Cardiac muscle cell (in vitro differentiated cells and primary cell): ENCODE data around the gene RDX. TPM values are rescaled to one million over a fixed set of nuclear protein-coding genes. Genes with fewer than 3 reads are reported as not detected.

Experiments used
- DNase-seq, 2 donors: peaks; one replicate each; pipeline versions ENCODE4 v3.0.0 to v3.0.0-alpha.2; 2010 to 2017; ENCODE audit warnings: low read depth in 1 of 2, low spot score in 1 of 2
- H3K27ac ChIP-seq: fragments of 200-600 bp; sonication (generic); 2 replicates; pipeline ENCODE4 v1.5.1; 2016
- H3K27me3 ChIP-seq: fragments of 200-600 bp; sonication (generic); 2 replicates; pipeline ENCODE4 v1.6.0; 2016; ENCODE audit warnings: control low read depth
- H3K36me3 ChIP-seq: fragments of 200-600 bp; sonication (generic); 2 replicates; pipeline ENCODE4 v1.5.1; 2016; ENCODE audit warnings: control low read depth
- H3K4me1 ChIP-seq: fragments of 200-600 bp; sonication (generic); 2 replicates; pipeline ENCODE4 v1.8.1; 2017; ENCODE audit warnings: low read depth, mild to moderate bottlenecking, mixed run types
- H3K4me3 ChIP-seq: fragments of 200-600 bp; sonication (generic); 2 replicates; pipeline ENCODE4 v1.5.1; 2016; ENCODE audit warnings: mild to moderate bottlenecking
- H3K9me3 ChIP-seq: fragments of 200-600 bp; sonication (generic); 2 replicates; pipeline ENCODE4 v1.5.1; 2017; ENCODE audit warnings: low read depth, mild to moderate bottlenecking, control low read depth
- polyA plus RNA-seq: library from polyadenylated mRNA; unstranded; fragments of >200 nt; fragmentation: Nextera tagmentation; extraction: Ambion mirVana; gene quantifications from 2 replicates; pipeline ENCODE4 v1.2.1, GENCODE V29; 2016
- total RNA-seq: library from RNA; depleted of rRNA; stranded (reverse); fragments of >200 nt; gene quantifications from 2 replicates; pipeline ENCODE4 v1.2.3, GENCODE V29; 2016
- TF ChIP-seq, protein P1 (sequence below): IDR thresholded peaks from 2 replicates; pipeline ENCODE4 v1.5.1; 2012; ENCODE audit warnings: low read depth, mild to moderate bottlenecking, low read length

Gene RDX
- total and polyA plus RNA-seq, 2 experiments from 2014 or later = 96.3 to 204 TPM

DNA sequence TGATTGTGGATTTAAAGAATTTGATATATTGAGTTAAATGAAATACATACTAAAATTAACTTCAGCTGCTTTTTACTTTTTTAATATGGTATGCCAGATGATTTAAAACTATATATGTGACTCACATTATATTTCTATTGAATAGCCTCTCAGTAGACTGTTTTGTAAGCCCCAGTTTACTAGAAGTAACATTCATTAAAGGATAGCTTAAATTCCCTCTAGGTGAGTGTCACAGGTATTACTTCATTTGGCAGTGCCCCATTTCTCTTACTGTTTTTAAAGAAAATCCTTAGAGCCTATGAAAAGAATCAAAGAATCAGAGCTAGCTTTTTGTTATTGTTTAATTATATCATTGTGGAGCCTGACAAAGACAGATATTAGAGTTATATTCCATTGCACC is 154.6 kb downstream of the RDX start:
- Histone ChIP-seq H3K4me1 (no peaks in the 10 kb centered on the region), H3K9me3 (no peaks in the 10 kb centered on the region), H3K4me3 (no peak overlapping the region), H3K27ac (no peak overlapping the region), H3K27me3 (no peaks in the 10 kb centered on the region), H3K36me3 (peaks cover 2% of the 10 kb centered on the region)
- TF ChIP-seq, protein P1, sequence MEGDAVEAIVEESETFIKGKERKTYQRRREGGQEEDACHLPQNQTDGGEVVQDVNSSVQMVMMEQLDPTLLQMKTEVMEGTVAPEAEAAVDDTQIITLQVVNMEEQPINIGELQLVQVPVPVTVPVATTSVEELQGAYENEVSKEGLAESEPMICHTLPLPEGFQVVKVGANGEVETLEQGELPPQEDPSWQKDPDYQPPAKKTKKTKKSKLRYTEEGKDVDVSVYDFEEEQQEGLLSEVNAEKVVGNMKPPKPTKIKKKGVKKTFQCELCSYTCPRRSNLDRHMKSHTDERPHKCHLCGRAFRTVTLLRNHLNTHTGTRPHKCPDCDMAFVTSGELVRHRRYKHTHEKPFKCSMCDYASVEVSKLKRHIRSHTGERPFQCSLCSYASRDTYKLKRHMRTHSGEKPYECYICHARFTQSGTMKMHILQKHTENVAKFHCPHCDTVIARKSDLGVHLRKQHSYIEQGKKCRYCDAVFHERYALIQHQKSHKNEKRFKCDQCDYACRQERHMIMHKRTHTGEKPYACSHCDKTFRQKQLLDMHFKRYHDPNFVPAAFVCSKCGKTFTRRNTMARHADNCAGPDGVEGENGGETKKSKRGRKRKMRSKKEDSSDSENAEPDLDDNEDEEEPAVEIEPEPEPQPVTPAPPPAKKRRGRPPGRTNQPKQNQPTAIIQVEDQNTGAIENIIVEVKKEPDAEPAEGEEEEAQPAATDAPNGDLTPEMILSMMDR = no peak
- no peak for DNase-seq

DNA sequence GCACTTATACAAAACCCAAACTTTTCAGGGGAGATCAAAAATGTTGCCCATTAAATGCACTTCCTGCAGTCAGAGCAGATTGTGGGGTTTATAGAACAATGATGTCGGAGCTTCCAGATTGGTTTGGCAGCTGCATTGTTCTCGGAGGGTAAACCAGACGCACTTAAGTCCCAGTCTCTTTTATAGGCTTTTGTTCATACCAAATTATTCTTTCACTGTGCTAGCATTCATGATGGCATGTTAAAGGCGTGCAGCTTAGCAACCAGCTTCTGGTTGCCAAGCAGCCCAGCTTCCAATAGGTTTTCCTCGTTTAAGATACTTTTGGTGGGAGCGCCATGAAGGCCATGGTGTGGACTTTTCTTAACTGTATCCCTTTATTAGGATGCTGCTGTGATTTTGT is 162.3 kb downstream of the RDX start:
- H3K9me3 ChIP-seq = no peaks in the 10 kb centered on the region

DNA sequence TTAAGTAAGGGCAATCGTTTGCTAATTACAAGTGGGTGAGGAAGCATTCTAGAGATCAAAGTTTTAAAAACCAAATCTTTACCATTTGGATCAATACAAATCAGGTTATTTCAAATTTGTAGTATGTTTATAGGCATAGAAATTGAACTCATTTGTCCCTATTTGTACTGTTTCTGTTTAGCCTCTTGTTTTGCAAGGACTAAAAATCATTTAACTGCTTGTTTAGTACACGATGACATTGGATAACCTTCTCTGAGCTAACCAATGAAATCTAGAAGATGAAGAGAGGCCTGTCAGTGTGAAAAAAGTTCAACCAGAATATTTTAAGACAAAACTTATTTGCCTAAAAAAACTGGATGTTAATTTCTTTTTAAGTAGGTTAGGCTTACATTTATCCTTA is 163.3 kb downstream of the RDX start:
- TF ChIP-seq, protein P1 = no peak
- Histone ChIP-seq H3K36me3 (no peaks in the 10 kb centered on the region), H3K4me3 (no peak overlapping the region), H3K27me3 (no peaks in the 10 kb centered on the region), H3K27ac (no peak overlapping the region), H3K4me1 (peaks cover 3% of the 10 kb centered on the region), H3K9me3 (no peaks in the 10 kb centered on the region)
- DNase-seq = no peak

More for the DNA sequence above, 162.3 kb downstream of the RDX start:
- H3K27me3 ChIP-seq = no peaks in the 10 kb centered on the region
- no peaks in the 10 kb centered on the region for H3K4me1 ChIP-seq
- TF ChIP-seq, protein P1 = no peak
- no peaks in the 10 kb centered on the region for H3K36me3 ChIP-seq
- no peak overlapping the region for H3K27ac ChIP-seq
- DNase-seq = peak in 1 of 2 donors; percentile 26
- no peak overlapping the region for H3K4me3 ChIP-seq

DNA sequence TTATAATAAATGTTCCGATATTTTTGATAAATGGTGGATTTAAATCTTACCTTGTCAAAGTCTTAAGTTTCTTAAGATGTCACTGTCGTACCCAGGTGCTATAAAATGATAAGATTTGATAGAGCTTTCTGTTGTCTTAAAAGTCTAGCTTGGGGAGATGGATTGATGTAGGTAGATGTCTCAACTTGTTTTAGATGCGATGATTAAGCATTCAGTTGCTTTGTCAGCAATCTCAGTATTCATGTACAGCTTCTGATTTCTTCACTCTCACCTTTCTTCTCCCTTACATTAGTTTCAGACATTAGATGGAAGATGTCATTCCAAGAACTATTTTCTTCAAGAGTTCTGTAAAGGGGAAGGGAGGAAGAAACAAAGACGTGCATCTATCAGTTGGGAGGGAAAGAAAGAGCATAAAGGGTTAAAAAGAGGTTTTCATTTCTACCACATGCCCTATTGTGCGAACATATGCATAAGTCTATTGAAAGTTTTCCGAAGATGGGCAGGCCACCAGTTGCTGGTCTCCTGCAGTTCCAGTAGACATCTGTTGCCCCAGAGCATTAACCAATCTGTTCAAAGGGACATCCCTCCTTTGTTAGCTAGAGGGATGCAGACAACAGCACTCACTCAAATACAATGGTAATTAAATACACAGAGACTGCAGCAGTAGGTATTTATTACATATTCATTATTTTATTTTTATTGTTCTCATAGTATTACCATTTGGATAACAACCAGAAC is 164.9 kb downstream of the RDX start:
- Histone ChIP-seq H3K4me1 (peaks cover 12% of the 10 kb centered on the region), H3K27ac (no peak overlapping the region)

DNA sequence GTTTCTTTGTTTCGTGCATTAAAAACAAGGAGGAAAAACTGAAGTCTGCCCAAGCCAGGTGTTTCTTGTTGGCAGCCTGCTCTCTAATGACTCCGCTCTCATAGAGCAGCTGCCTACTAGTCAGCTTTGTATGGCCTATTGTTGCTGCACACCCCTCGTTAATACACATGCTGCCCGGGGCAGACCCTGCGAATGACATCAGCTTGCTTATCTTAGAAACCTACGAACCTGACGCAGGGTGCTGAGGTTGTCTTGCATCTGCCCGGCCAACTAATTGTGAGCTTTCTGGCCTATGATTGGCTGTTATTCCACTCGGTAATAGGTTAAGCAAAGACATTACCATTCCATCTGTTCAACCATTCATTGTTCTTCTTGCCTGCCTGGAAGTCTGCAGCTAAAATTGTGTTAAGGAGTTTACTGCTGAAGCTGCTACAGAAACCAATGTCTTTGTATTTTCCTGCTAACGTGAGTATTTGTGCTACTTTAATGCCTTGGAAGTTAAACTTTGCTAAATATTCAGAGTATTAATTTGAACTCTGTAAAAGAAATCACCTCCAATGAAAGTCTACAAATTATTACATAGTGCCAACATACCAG is 165.7 kb downstream of the RDX start:
- Histone ChIP-seq H3K4me3 (no peak overlapping the region), H3K36me3 (no peaks in the 10 kb centered on the region), H3K9me3 (no peaks in the 10 kb centered on the region), H3K4me1 (peaks cover 12% of the 10 kb centered on the region), H3K27ac (no peak overlapping the region), H3K27me3 (no peaks in the 10 kb centered on the region)
- TF ChIP-seq, protein P1 = no peak
- DNase-seq = peak; percentile 9 to 70

More for the DNA sequence above, 164.9 kb downstream of the RDX start:
- Histone ChIP-seq H3K4me3 (no peak overlapping the region), H3K36me3 (no peaks in the 10 kb centered on the region), H3K9me3 (no peaks in the 10 kb centered on the region), H3K27me3 (no peaks in the 10 kb centered on the region)
- no peak for DNase-seq
- TF ChIP-seq, protein P1 = no peak
